Measurements from ENCODE around the gene EFNA5. TPM values are rescaled to one million over a fixed set of nuclear protein-coding genes. Genes with fewer than 3 reads are reported as not detected.
A peak's percentile ranks its signal among the peaks of the same experiment; 100 is the strongest.

The EFNA5 gene
- total RNA-seq, 1 donor from 2014 or later, result 12.0 TPM

DNA sequence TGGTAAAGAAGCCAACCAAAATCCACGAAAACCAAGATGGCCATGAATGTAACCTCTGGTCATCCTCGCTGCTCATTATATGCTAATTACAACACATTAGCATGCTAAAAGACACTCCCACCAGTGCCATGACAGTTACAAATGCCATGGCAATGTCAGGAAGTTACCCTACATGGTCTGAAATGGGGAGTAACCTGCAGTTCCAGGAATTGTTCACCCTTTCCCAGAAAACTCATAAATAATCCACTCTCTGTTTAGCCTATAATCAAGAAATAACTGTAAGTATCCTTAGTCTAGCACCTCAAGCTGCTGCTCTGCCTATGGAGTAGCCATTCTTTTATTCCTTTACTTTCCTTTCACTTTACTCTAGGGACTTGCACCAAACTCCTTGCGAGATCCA lies 160.6 kb downstream of the EFNA5 start:
- H3K27me3 Mint-ChIP-seq, result no peaks in the 10 kb centered on the region
- no peak overlapping the region for H3K27ac Mint-ChIP-seq
- H3K36me3 Mint-ChIP-seq (ENCODE audit: insufficient read depth), result no peaks in the 10 kb centered on the region
- peaks cover 14% of the 10 kb centered on the region for H3K4me1 Mint-ChIP-seq (ENCODE audit: low read depth)
- no peak for DNase-seq (ENCODE audit: low spot score, unreplicated experiment)
- no peaks in the 10 kb centered on the region for H3K9me3 Mint-ChIP-seq (ENCODE audit: low read depth)
- TF ChIP-seq, protein P1, sequence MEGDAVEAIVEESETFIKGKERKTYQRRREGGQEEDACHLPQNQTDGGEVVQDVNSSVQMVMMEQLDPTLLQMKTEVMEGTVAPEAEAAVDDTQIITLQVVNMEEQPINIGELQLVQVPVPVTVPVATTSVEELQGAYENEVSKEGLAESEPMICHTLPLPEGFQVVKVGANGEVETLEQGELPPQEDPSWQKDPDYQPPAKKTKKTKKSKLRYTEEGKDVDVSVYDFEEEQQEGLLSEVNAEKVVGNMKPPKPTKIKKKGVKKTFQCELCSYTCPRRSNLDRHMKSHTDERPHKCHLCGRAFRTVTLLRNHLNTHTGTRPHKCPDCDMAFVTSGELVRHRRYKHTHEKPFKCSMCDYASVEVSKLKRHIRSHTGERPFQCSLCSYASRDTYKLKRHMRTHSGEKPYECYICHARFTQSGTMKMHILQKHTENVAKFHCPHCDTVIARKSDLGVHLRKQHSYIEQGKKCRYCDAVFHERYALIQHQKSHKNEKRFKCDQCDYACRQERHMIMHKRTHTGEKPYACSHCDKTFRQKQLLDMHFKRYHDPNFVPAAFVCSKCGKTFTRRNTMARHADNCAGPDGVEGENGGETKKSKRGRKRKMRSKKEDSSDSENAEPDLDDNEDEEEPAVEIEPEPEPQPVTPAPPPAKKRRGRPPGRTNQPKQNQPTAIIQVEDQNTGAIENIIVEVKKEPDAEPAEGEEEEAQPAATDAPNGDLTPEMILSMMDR (IDR thresholded peaks at IDR 0.05; ENCODE audit: unreplicated experiment), result no peak
- H3K4me3 Mint-ChIP-seq (ENCODE audit: low read depth), result no peak overlapping the region

DNA sequence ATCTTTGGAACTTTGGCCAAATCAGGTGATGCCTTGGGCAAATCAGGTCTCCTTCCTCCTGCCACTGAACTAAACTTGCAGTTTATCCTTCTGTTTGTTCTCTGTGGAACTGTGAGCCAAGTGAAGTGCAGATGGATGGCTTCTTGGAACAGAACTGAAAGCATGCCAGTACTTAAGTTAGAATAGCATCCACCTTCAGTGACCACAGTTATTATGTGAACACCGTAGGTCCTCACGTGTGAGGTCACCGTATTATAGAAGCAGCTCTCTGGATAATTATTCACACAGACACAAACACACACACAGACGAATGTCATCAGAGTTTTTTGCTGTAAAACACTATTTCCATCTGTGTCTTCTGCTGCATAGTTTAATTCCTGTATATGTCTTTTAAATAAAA lies 162.6 kb downstream of the EFNA5 start:
- Mint-ChIP-seq H3K4me1 (ENCODE audit: low read depth) (peaks cover 12% of the 10 kb centered on the region), H3K27ac (no peak overlapping the region), H3K36me3 (ENCODE audit: insufficient read depth) (no peaks in the 10 kb centered on the region), H3K4me3 (ENCODE audit: low read depth) (no peak overlapping the region), H3K9me3 (ENCODE audit: low read depth) (no peaks in the 10 kb centered on the region), H3K27me3 (no peaks in the 10 kb centered on the region)
- TF ChIP-seq, protein P1 (IDR thresholded peaks at IDR 0.05; ENCODE audit: unreplicated experiment), result no peak
- DNase-seq (ENCODE audit: low spot score, unreplicated experiment), result no peak

DNA sequence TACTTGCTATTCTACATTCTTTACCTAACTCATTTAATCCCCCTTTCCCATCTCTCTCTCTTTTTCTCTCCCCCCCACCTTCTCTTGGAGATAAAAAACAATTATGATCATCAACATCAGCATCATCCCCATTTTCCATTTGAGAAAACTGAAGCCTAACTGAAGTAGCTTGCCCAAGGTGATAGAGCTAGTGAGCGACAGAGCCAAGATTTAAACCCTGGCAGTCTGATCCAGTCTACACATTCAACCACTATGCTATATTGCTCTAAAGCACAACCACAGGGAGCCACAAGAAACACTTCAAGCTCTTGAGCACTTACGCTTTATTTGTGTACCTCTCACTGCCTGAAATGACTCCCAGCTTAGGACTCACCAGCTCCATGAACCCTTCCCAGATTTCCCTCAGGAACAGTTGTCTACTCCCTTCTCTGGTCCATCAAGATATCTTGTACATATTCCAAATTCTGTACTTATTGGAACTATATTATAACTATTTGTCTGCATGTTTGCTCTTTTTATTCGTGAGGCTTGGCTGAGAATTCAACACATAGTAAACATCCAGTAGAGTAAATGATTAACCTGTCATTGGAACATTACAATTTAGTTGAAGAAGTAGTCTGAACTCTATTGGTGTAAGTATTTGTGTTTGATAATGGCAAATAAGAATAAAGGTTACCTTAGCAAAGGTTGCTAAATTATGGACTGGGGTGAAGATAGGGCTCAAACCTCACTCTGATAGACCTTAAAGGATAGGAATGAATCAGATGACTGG lies 164.8 kb downstream of the EFNA5 start:
- H3K4me1 Mint-ChIP-seq (ENCODE audit: low read depth), result peaks cover 12% of the 10 kb centered on the region
- H3K36me3 Mint-ChIP-seq (ENCODE audit: insufficient read depth), result no peaks in the 10 kb centered on the region
- no peak overlapping the region for H3K4me3 Mint-ChIP-seq (ENCODE audit: low read depth)
- no peak for DNase-seq (ENCODE audit: low spot score, unreplicated experiment)
- TF ChIP-seq, protein P1 (IDR thresholded peaks at IDR 0.05; ENCODE audit: unreplicated experiment), result no peak
- H3K27ac Mint-ChIP-seq, result peak overlapping the region; percentile 86
- no peaks in the 10 kb centered on the region for H3K9me3 Mint-ChIP-seq (ENCODE audit: low read depth)
- no peaks in the 10 kb centered on the region for H3K27me3 Mint-ChIP-seq

DNA sequence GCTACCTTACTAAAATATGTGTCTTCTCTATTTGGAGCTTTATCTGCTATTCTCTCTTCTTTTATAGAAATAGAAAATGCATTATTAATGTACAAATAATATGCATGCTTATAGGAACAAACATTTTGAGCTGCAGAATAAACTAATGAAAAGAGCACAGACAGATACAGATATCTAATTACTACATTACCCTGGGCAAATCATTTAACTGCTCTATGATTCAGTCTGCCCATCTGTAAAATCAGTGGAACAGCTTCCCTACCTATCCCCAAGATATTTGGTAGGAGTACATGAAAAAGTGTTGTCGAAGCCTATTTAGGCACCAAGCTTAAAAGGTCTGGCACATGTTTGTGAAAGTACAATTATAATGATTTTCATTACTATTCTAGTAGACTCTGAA lies 166.3 kb downstream of the EFNA5 start:
- Mint-ChIP-seq H3K9me3 (ENCODE audit: low read depth) (no peaks in the 10 kb centered on the region), H3K27me3 (no peaks in the 10 kb centered on the region), H3K27ac (no peak overlapping the region), H3K4me3 (ENCODE audit: low read depth) (no peak overlapping the region), H3K4me1 (ENCODE audit: low read depth) (peaks cover 19% of the 10 kb centered on the region), H3K36me3 (ENCODE audit: insufficient read depth) (no peaks in the 10 kb centered on the region)
- no peak for DNase-seq (ENCODE audit: low spot score, unreplicated experiment)
- TF ChIP-seq, protein P1 (IDR thresholded peaks at IDR 0.05; ENCODE audit: unreplicated experiment), result no peak

DNA sequence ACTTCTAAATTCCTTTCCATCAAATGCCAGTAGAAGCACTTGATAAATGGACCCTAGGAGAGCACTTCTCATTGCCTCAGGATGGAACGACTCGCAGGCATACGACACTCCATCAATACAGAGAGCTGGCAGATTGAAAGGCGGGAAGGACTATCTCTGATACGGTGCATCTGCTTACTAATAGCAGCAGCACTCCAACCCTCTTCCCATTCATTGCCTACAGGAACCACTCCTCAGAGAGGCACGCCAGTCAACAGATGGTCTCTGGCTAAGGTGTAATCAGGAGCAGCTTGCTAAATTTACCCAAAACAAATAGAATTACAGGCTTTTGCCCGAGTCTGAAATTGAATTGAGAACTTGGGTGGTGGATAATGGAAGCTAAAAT lies 168.1 kb downstream of the EFNA5 start:
- Mint-ChIP-seq H3K27me3 (no peaks in the 10 kb centered on the region), H3K36me3 (ENCODE audit: insufficient read depth) (no peaks in the 10 kb centered on the region), H3K4me3 (ENCODE audit: low read depth) (no peak overlapping the region), H3K4me1 (ENCODE audit: low read depth) (peaks cover 21% of the 10 kb centered on the region), H3K9me3 (ENCODE audit: low read depth) (no peaks in the 10 kb centered on the region), H3K27ac (no peak overlapping the region)
- DNase-seq (ENCODE audit: low spot score, unreplicated experiment), result no peak
- TF ChIP-seq, protein P1 (IDR thresholded peaks at IDR 0.05; ENCODE audit: unreplicated experiment), result no peak

Data from progenitor cell of endocrine pancreas (in vitro differentiated cells).